BLaER1 (cell line): ENCODE data around the gene TPO.
A peak's percentile ranks its signal among the peaks of the same experiment; 100 is the strongest.

Experiments used
- H3K27ac ChIP-seq: shearing (Covaris generic); formaldehyde crosslinking; 2 replicates; pipeline ENCODE4 v1.8.1; 2022
- H3K27me3 ChIP-seq: shearing (Covaris generic); formaldehyde crosslinking; 2 replicates; pipeline ENCODE4 v1.8.1; 2022
- H3K36me3 ChIP-seq: shearing (Covaris generic); formaldehyde crosslinking; 2 replicates; pipeline ENCODE4 v1.8.1; 2022
- H3K4me1 ChIP-seq: shearing (Covaris generic); formaldehyde crosslinking; 2 replicates; pipeline ENCODE4 v1.8.1; 2022
- H3K4me2 ChIP-seq: shearing (Covaris generic); formaldehyde crosslinking; 2 replicates; pipeline ENCODE4 v1.8.1; 2022
- H3K4me3 ChIP-seq: shearing (Covaris generic); formaldehyde crosslinking; 2 replicates; pipeline ENCODE4 v1.8.1; 2022
- H3K9ac ChIP-seq: shearing (Covaris generic); formaldehyde crosslinking; 2 replicates; pipeline ENCODE4 v1.8.1; 2022
- H3K9me3 ChIP-seq: shearing (Covaris generic); formaldehyde crosslinking; 2 replicates; pipeline ENCODE4 v1.8.1; 2022
- H4K20me1 ChIP-seq: shearing (Covaris generic); formaldehyde crosslinking; 2 replicates; pipeline ENCODE4 v1.8.1; 2022
- Cebpa-rat ChIP-seq: shearing (Covaris generic); IDR thresholded peaks from 2 replicates; pipeline ENCODE4 v1.8.1; 2022

The TPO gene

DNA sequence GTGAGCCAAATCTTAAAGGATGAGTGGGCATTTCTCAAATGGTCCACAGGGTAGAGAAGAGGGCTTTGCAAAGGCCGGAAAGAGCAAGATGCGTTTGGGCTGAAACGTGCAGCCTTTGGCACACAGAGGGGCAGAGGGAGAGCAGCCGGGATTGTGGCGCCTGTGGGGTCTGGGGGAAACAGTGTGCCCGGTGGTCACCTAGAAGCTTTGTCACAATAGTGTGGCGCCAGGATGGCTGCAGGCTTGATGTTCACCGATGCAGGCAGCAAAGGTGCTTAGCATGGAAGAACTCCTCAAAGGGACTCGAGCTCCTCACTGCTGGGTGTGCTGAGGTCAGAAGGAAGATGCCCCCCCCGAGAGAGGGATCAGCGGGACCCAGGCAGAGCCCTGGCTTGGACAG is 23.8 kb downstream of the TPO start:
- H3K4me2 ChIP-seq = peak overlapping the region; percentile 61
- no peaks in the 10 kb centered on the region for H3K27me3 ChIP-seq
- no peak overlapping the region for H3K9ac ChIP-seq
- no peak overlapping the region for H3K4me3 ChIP-seq
- H3K4me1 ChIP-seq = peaks cover 63% of the 10 kb centered on the region
- H3K27ac ChIP-seq = no peak overlapping the region
- no peaks in the 10 kb centered on the region for H3K36me3 ChIP-seq
- H3K9me3 ChIP-seq = peaks cover 9% of the 10 kb centered on the region
- TF ChIP-seq Cebpa-rat = no peak
- no peaks in the 10 kb centered on the region for H4K20me1 ChIP-seq

DNA sequence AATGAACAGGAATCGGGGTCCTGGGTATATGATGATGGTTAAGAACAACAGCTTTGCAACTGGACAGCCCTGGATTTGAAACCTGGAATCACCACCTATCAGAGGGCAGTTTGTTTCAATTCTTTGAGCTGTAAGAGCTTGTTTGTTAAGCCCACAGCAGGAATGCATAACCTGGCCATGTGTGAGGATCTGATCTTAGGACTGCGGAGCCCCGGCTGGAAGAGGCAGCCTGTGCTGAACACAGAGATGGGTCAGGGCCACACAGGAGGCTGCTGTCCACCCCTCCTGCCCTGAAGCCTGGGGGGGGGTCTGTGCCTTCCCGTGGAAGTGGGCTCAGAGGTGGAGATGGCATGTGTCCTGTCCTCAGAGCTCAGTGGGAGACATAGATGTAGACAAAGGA is 24.3 kb downstream of the TPO start:
- peak overlapping the region; percentile 61 for H3K4me2 ChIP-seq
- no peak overlapping the region for H3K9ac ChIP-seq
- H3K36me3 ChIP-seq = no peaks in the 10 kb centered on the region
- TF ChIP-seq Cebpa-rat = no peak
- peaks cover 13% of the 10 kb centered on the region for H3K9me3 ChIP-seq
- peaks cover 63% of the 10 kb centered on the region for H3K4me1 ChIP-seq
- no peak overlapping the region for H3K4me3 ChIP-seq
- H3K27ac ChIP-seq = no peak overlapping the region
- H4K20me1 ChIP-seq = no peaks in the 10 kb centered on the region
- H3K27me3 ChIP-seq = no peaks in the 10 kb centered on the region

DNA sequence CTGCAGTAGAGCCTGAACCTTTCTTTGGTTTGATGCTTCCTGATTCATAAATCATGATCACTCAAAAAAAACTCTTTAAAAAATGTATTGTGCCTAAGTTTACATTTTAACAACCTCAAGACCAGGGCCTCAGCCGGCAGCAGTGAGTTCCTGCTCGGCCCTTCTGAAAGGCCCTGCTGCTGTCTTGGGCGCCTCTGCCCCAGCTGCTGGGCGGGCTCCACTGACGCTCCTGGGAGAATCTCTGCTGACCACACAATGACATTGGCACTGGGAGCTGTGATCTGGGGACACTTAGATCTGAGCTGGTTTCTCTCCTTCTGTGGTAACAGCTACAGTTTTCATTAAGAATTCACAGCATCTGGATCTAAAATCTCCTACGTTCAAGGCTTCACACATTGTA is 25.7 kb downstream of the TPO start:
- peaks cover 63% of the 10 kb centered on the region for H3K4me1 ChIP-seq
- no peaks in the 10 kb centered on the region for H3K36me3 ChIP-seq
- peak overlapping the region; percentile 70 for H3K4me2 ChIP-seq
- H3K4me3 ChIP-seq = no peak overlapping the region
- H3K9me3 ChIP-seq = peaks cover 21% of the 10 kb centered on the region
- H4K20me1 ChIP-seq = no peaks in the 10 kb centered on the region
- H3K27ac ChIP-seq = peak overlapping the region; percentile 56
- H3K27me3 ChIP-seq = no peaks in the 10 kb centered on the region
- peak overlapping the region; percentile 47; the same call in 1 of the 2 replicates for H3K9ac ChIP-seq
- no peak for TF ChIP-seq Cebpa-rat

DNA sequence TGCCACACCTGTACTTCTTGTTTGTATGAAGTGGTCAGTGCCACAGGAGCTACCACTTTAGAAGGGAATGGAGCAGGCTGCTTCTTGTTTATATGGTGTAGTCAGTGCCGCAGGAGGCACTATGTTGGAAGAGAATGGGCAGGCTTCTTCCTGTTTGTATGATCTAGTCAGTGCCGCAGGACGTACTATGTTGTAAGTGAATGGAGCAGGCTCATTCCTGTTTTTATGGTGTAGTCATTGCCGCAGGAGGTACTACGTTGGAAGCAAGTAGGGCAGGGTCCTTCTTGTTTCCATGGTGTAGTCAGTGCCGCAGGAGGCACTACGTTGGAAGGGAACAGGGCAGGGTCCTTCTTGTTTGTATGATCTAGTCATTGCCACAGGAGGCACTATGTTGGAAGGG is 27.3 kb downstream of the TPO start:
- Histone ChIP-seq H3K4me3 (no peak overlapping the region), H3K27me3 (no peaks in the 10 kb centered on the region), H3K36me3 (no peaks in the 10 kb centered on the region), H3K9ac (no peak overlapping the region), H3K9me3 (peaks cover 21% of the 10 kb centered on the region), H3K27ac (0 out of 2 replicates have a peak overlapping the region, but pooled peaks have one; percentile 11), H3K4me2 (peak overlapping the region; percentile 70), H3K4me1 (peaks cover 56% of the 10 kb centered on the region), H4K20me1 (no peaks in the 10 kb centered on the region)
- TF ChIP-seq Cebpa-rat = no peak

DNA sequence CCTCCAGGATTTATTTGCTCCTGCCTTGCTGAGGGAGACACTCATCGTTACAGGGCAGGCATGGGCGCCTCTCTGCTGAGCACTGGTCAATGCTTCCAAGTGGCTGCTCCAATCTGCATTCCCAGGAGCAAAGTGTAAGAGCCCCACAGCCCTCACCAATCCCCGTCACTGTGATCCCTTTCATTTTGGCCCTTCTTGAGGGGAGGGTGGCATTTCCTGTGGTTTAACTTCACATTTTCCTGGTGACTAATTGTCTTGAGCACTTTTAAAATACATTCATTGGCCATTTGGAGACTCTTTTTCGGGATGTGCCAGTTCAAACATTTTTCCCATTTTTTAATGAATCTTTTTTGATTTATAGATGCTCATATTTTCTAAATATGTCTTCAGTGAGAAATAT is 33.0 kb downstream of the TPO start:
- no peak overlapping the region for H3K9ac ChIP-seq
- no peaks in the 10 kb centered on the region for H3K27me3 ChIP-seq
- no peak for TF ChIP-seq Cebpa-rat
- H3K4me3 ChIP-seq = no peak overlapping the region
- peak overlapping the region; percentile 50 for H3K4me2 ChIP-seq
- no peaks in the 10 kb centered on the region for H4K20me1 ChIP-seq
- H3K27ac ChIP-seq = no peak overlapping the region; the same call in 1 of the 2 replicates
- H3K9me3 ChIP-seq = peaks cover 27% of the 10 kb centered on the region
- H3K36me3 ChIP-seq = no peaks in the 10 kb centered on the region
- peaks cover 17% of the 10 kb centered on the region for H3K4me1 ChIP-seq

DNA sequence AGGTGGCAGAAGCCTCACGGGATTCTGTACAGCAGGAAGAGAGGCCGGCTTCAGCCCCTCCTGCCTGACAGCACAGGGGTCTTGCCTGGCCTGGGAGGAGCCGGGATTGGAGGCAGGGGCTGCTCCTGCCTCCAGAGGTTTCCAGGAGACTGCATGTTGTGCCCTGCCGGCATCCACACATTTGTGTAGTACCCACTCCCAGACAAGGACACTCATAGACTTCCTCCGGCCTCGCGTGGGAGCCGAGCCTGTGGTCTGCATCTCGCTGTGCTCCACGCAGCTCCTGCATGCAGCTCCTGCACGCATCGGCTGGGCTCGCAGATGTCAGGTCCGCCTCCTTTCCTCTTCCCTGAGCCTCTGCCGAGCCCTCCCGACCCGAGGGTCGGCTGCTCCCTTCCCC is 34.7 kb downstream of the TPO start:
- Histone ChIP-seq H3K9ac (no peak overlapping the region), H3K4me3 (no peak overlapping the region), H3K9me3 (peaks cover 10% of the 10 kb centered on the region), H3K27ac (no peak overlapping the region), H3K36me3 (no peaks in the 10 kb centered on the region), H3K4me1 (peaks cover 16% of the 10 kb centered on the region), H3K27me3 (no peaks in the 10 kb centered on the region), H4K20me1 (no peaks in the 10 kb centered on the region), H3K4me2 (no peak overlapping the region)
- TF ChIP-seq Cebpa-rat = no peak

DNA sequence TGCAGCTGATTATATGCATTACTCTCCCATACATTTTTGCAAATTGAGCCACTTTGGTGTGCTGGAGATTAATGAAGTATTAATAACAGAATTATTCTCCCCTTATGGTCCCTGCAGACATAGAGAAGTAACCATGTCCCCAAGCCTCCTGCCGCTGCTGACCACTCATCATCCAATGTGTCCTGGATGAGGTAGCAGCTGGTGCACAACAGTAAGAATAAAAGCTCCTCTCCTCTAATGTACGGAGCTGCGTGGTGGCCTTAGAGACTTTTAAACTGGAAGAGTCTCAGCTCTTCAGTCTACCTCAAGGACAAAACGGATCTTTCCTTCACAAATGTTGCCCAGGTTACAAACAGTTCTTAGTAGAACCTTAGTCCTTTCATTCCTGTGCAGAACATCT is 37.7 kb downstream of the TPO start:
- no peak overlapping the region for H3K27ac ChIP-seq
- H3K4me3 ChIP-seq = no peak overlapping the region
- H3K9me3 ChIP-seq = peaks cover 3% of the 10 kb centered on the region
- no peak overlapping the region for H3K9ac ChIP-seq
- no peaks in the 10 kb centered on the region for H3K27me3 ChIP-seq
- H4K20me1 ChIP-seq = no peaks in the 10 kb centered on the region
- H3K4me1 ChIP-seq = peaks cover 27% of the 10 kb centered on the region
- H3K36me3 ChIP-seq = no peaks in the 10 kb centered on the region
- no peak for TF ChIP-seq Cebpa-rat
- H3K4me2 ChIP-seq = no peak overlapping the region

DNA sequence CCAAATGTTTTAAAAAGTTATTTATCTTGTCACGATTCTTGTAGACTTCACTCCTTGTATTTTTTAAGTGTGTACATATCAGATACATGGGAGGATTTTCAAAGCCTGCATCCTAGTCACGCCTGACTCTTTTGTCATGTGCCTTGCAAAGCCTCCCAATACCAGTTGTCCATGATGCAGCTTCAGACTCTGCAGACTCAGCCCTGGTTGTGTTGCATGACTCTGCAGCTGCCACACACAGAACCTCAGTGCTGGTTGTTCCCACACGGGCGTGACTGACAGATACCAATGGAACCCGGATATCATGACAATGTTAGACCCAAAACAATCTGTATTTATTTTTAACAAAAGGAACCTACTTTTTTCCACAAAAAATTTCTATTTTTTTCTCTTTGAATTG is 38.2 kb downstream of the TPO start:
- Histone ChIP-seq H4K20me1 (no peaks in the 10 kb centered on the region), H3K27me3 (no peaks in the 10 kb centered on the region), H3K4me1 (peaks cover 26% of the 10 kb centered on the region), H3K36me3 (no peaks in the 10 kb centered on the region), H3K9me3 (no peaks in the 10 kb centered on the region), H3K4me2 (no peak overlapping the region), H3K9ac (no peak overlapping the region), H3K27ac (no peak overlapping the region), H3K4me3 (no peak overlapping the region)
- TF ChIP-seq Cebpa-rat = no peak

DNA sequence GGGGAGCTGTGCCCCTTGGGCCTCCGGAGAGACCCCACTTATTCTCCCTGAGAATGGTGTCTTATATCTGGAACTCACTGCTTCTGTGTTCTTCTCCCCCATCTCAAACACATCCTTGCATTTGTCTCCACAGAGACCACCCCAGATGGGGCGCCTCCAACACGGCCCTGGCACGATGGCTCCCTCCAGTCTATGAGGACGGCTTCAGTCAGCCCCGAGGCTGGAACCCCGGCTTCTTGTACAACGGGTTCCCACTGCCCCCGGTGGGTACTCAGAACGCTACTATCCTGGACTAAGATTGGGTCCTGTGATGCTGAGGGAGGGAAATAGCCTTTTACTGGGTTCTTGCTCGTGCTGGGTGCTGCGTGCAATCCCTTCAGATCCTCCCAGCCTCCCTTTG is 40.3 kb downstream of the TPO start:
- no peak for TF ChIP-seq Cebpa-rat
- no peak overlapping the region for H3K4me3 ChIP-seq
- H3K27me3 ChIP-seq = no peaks in the 10 kb centered on the region
- H3K9me3 ChIP-seq = no peaks in the 10 kb centered on the region
- H3K36me3 ChIP-seq = no peaks in the 10 kb centered on the region
- no peaks in the 10 kb centered on the region for H4K20me1 ChIP-seq
- H3K27ac ChIP-seq = no peak overlapping the region
- no peak overlapping the region for H3K9ac ChIP-seq
- H3K4me1 ChIP-seq = peaks cover 24% of the 10 kb centered on the region
- no peak overlapping the region for H3K4me2 ChIP-seq

DNA sequence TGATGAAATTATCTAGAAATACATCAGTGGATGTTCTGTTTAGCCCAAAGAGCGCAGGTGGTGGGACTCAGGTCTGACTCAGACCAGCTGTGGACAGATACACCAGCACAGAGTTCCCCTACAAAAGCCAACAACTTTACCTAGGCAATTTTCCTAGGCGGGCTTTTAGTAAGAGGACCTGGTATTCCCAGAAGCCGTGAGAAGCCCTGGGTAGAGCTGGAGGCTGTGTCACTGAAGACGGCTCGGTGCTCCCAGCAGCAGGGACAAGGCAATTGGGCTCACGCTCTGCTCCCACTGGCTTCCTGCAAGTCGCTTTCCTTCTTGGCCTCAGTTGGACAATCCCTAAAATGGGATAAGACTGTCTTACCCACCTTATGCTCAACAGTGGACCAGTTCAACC is 41.1 kb downstream of the TPO start:
- no peak for TF ChIP-seq Cebpa-rat
- H3K4me1 ChIP-seq = peaks cover 24% of the 10 kb centered on the region
- no peaks in the 10 kb centered on the region for H3K9me3 ChIP-seq

DNA sequence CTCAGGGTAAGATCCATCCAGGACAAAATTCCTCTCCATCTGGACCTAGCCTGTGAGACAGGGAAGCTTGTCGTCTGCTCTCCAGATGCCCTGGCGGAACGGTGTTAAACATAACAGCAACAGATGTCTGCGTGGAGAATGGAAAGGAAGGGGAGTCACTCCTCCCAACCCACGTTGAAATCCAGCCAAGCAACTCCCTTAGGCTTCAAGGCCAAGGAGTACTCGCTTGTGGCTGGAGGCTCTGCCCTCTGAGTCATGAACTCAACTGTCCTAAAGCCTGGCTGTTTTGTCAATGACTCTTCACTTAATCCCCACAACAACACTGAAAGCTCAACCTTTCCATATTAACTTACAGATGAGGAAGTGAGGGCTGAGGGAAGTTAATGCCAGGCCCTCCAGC is 42.2 kb downstream of the TPO start:
- Histone ChIP-seq H3K4me3 (no peak overlapping the region), H3K4me2 (peak overlapping the region; percentile 1; the same call in 1 of the 2 replicates), H3K27ac (no peak overlapping the region), H3K4me1 (peaks cover 16% of the 10 kb centered on the region), H3K27me3 (no peaks in the 10 kb centered on the region), H3K36me3 (no peaks in the 10 kb centered on the region), H3K9me3 (no peaks in the 10 kb centered on the region), H3K9ac (no peak overlapping the region), H4K20me1 (no peaks in the 10 kb centered on the region)
- TF ChIP-seq Cebpa-rat = no peak

More for the DNA sequence above, 41.1 kb downstream of the TPO start:
- H3K9ac ChIP-seq = no peak overlapping the region
- H3K4me3 ChIP-seq = no peak overlapping the region
- H3K27ac ChIP-seq = no peak overlapping the region
- H3K4me2 ChIP-seq = no peak overlapping the region
- H3K27me3 ChIP-seq = no peaks in the 10 kb centered on the region
- H3K36me3 ChIP-seq = no peaks in the 10 kb centered on the region
- no peaks in the 10 kb centered on the region for H4K20me1 ChIP-seq
